Stimulated activated CD4-positive, alpha-beta T cell treated with anti-CD3 and anti-CD28 coated beads, Interleukin-15, amount 100 ng/mL, for 1 hour (primary cell): Measurements from ENCODE around the gene MDH2.
"Not testable (repeated sequence)": the region's sequence is repeated elsewhere in the genome, so short reads cannot be mapped to it uniquely, and the experiment has no call there.

ENCODE experiments used
- DNase-seq, 2 donors: peaks; one replicate each; pipeline ENCODE4 v3.0.0-alpha.2; 2020; ENCODE audit warnings: low read depth in 1 of 2, low spot score in 1 of 2

MDH2 gene

DNA sequence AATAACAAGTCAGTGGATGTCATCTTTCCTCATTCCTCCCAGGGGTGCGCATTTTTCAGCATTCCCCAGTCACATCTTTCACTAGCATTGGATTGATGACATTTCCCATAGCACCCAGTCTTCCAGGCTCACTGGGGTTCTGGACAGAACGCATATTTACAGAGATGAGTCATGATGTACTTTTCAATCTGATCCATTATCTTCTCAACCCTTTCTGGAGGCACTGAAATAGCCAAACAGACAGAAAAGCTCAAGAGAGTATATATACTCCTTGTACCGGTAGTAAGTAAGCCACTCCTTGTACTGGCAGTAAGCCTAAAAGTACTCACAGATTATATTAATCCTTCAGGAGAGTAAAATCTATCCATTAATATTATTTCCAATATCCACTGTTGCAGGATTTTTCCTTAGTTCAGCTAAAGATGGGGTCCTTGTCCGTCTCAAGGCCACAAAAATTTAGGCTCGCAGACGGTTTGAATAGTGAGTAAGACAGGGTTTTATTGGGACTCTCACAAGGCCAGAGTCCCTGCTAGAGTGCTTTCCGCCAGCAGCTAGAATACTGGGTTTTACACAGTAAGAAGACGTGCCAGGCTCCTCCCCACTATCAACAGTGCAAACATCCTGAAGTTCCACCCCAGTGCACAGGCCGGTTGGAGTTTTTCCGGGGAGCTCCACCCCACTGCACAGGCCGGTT lies 60.8 kb downstream of the MDH2 start:
- no peak for DNase-seq

GRCh38 chr7:76113042-76113630 lies 65.2 kb downstream of the MDH2 start:
- not testable (repeated sequence) for DNase-seq

DNA sequence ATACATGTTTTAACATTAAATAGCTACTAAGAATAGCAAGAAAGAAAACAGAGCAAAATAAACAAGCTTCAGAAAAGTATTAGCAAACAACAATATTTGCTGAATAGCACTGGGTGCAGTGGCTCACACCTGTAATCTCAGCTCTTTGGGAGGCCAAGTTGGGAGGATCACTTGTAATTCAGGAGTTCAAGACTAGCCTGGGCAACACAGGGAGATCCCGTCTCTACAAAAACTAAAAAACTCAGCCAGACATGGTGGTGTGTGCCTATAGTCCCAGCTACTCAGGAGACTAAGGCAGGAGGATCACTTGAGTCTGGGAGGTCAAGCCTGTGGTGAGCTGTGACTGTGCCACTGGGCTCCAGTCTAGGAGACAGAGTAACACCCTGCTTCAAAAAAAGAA lies 66.8 kb downstream of the MDH2 start:
- not testable (repeated sequence) for DNase-seq
